Gastroesophageal sphincter (tissue), 3 donors: ENCODE results near the gene GALNS.

Experiments used
- CTCF ChIP-seq, 4 experiments: fragments of 200-600 bp in 2 of 4; fragments of 450-650 bp in 2 of 4; sonication (generic) in 1 of 4; IDR thresholded peaks; one replicate each; pipeline ENCODE4 v1.5.1; 2017 to 2019; ENCODE audit warnings: antibody characterized with exemption in 4 of 4, mild to moderate bottlenecking in 2 of 4, moderate library complexity in 2 of 4
- POLR2A ChIP-seq, 2 donors: fragments of 450-650 bp; IDR thresholded peaks; one replicate each; pipeline ENCODE4 v1.6.1; 2017; ENCODE audit warnings: antibody characterized with exemption in 2 of 2, mild to moderate bottlenecking in 2 of 2, moderate library complexity in 1 of 2

DNA sequence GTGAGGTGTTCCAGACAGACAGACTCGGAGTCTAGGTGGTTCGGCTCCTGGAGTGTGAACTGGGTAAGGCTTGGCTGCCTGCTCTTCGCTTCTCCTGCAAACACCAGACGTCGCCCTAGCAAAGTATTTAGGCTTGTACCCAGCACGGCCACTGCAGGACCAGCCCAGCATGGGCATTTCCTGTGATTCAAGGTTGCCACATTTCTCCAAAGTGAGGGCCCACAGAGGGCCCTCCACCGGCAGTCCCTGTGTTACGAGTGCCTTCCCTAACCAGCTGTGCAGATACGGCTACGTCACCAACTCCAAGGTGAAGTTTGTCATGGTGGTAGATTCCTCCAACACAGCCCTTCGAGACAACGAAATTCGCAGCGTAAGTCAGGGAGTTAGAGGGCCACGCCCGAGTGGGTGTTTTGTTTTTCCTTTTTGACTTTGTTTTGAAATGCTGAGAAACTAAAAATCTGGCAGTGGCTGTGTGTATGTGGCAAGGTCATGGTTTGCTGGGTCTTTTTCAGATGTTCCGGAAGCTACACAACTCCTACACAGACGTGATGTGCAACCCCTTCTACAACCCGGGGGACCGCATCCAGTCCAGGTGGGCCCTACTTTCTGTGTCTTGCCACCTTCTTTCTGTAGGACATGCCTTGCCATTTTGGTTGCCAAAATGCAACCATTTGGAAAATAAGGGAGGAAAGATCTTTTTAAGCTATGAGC is 2.8 kb upstream of the GALNS start:
- TF ChIP-seq POLR2A (IDR thresholded peaks at IDR 0.05) (no peak), CTCF (IDR thresholded peaks at IDR 0.05) (no peak)
